GM12872 (cell line): Measurements from ENCODE around the gene RELN.

Experiments
- TF ChIP-seq, protein P1 (sequence below): IDR thresholded peaks from 3 replicates; pipeline ENCODE4 v1.5.1; 2011; ENCODE audit warnings: low read depth, mild to moderate bottlenecking, low read length, moderate library complexity; ENCODE audit not compliant: insufficient read depth

RELN gene

GRCh38 chr7:103501206-103501605, 488.3 kb downstream of the RELN start:
- TF ChIP-seq, protein P1, sequence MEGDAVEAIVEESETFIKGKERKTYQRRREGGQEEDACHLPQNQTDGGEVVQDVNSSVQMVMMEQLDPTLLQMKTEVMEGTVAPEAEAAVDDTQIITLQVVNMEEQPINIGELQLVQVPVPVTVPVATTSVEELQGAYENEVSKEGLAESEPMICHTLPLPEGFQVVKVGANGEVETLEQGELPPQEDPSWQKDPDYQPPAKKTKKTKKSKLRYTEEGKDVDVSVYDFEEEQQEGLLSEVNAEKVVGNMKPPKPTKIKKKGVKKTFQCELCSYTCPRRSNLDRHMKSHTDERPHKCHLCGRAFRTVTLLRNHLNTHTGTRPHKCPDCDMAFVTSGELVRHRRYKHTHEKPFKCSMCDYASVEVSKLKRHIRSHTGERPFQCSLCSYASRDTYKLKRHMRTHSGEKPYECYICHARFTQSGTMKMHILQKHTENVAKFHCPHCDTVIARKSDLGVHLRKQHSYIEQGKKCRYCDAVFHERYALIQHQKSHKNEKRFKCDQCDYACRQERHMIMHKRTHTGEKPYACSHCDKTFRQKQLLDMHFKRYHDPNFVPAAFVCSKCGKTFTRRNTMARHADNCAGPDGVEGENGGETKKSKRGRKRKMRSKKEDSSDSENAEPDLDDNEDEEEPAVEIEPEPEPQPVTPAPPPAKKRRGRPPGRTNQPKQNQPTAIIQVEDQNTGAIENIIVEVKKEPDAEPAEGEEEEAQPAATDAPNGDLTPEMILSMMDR: no peak

- TF ChIP-seq, protein P1: no peak
Measured at GRCh38 chr7:103499976-103500375, 489.5 kb downstream of the RELN start.

DNA sequence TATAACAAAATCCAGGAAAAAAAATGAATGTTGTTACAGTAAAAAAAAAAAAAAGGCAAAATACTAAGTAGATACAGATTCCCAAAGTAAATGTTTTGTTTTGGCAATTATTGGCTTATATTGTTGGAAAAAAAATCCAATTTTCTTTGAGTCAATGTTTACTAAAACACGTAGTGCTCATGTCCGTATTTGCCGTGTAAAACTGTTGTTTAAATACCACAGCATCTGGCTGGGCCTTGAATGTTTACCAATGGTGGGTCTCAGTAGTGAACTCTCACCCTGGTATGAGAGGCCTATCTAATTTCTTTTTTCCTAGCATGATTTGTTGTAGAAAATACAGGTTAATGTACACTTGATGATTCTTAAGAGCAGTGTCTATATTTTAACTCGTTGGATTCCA, 502.0 kb downstream of the RELN start:
- TF ChIP-seq, protein P1: no peak

- TF ChIP-seq, protein P1: no peak
Measured at GRCh38 chr7:103480771-103481170, 508.7 kb downstream of the RELN start.

GRCh38 chr7:103474956-103475355, 514.5 kb downstream of the RELN start:
- TF ChIP-seq, protein P1: no peak

DNA sequence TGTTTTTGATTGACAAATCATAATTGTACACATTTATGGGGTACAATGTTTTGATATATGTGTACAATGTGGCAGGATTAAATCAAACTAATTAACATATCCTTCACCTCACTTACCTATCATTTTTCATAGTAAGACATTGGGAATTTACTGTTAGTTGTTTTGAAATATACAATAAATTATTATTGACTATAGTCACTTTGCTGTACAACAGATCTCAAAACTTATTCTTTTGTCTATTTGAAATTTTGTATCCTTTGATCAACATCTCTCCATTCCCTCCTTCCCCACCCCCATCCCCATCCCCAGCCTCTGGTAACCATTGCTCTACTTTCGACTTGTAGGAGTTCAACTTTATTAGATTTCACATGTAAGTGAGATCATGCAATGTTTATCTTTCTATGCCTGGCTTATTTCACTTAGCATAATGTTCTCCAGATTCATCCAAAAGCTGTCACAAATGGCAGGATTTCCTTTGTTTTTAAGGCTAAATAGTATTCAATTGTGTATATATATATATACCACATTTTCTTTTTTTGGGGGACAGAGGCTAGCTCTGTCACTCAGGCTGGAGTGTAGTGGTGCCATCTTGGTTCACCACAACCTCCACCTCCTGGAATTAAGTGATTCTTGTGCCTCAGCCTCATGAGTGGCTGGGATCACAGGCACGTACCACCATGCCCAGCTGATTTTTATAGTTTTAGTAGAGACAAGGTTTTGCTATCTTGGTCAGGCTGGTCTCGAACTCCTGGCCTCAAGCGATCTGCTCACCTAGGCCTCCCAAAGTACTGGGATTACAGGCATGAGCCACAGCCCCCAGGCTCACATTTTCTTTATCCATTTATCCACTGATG, 520.1 kb downstream of the RELN start:
- TF ChIP-seq, protein P1: no peak

GRCh38 chr7:103466814-103467213, 522.6 kb downstream of the RELN start:
- TF ChIP-seq, protein P1: no peak
